ENCODE data around the gene VTCN1.
"Not testable (repeated sequence)": the region's sequence is repeated elsewhere in the genome, so short reads cannot be mapped to it uniquely, and the experiment has no call there.

VTCN1 gene

DNA sequence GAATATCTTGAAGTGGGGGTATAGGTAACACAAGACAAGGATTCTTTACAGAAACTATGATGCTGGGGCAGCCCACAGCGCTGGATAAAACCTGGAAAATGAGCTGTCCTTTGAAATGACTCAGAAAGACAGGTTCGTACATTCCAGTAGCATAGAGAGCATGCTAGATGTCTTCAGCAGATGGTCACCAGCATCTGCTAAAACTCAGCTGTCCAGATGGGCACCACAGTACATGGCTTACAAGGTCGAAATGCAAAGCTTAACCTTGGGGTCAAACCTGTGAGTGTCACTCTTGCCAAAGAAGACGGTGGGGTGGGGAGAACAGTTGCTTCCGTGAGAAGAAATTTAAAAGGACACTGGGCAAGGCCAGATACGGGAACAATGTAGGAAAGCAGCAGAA, 47.9 kb downstream of the VTCN1 start:
- DNase-seq, result no peak

DNA sequence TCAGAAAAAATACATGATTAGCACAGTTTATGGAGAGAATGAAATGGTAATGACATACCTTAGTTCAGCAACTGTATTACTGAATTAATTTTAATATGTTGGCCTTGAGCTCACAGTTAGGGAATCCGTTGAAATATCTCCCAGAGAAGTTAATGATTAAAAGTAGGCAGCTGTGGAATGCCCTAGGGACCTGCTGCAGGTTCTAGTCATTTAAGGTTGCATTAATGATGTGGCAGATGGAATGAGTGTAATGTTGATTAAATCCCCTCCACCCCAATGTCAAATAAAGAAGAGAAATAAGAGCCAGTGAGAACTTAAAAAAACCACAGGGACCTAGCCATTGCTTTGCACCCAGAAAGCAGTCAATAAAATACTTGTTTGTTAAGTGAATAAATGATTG, 48.8 kb downstream of the VTCN1 start:
- no peak for DNase-seq

DNA sequence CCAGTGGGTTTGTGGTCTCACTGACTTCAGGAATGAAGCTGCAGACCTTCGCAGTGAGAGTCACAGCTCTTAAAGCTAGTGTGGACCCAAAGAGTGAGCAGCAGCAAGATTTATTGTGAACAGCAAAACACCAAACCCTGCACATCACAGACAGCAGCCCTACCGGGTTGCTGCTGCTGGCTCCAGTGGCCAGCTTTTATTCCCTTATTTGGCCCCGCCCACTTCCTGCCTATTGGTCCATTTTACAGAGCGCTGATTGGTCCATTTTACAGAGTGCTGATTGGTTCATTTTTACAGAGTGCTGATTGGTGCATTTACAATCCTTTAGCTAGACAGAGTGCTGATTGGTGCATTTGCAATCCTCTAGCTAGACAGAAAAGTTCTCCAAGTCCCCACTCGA, 59.4 kb downstream of the VTCN1 start:
- not testable (repeated sequence) for DNase-seq

DNA sequence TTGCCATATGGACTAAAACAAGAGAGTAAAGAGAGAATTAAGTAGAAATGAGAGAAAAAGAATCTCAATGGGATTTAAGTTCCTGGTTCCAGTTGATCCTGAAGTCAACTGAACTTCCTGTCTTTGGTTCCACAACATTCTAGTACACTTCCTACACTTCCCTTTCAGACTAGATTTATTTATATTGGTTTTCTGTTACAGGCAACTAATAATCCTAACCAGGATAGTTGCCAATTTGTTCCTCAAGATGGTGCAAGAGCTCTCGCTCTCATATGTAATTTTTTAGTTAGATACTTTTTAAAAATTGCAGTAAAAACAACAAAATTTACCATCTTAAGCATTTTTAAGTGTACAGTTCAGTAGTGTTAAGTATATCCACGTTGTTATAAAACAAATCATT, 60.4 kb downstream of the VTCN1 start:
- DNase-seq, result no peak

DNA sequence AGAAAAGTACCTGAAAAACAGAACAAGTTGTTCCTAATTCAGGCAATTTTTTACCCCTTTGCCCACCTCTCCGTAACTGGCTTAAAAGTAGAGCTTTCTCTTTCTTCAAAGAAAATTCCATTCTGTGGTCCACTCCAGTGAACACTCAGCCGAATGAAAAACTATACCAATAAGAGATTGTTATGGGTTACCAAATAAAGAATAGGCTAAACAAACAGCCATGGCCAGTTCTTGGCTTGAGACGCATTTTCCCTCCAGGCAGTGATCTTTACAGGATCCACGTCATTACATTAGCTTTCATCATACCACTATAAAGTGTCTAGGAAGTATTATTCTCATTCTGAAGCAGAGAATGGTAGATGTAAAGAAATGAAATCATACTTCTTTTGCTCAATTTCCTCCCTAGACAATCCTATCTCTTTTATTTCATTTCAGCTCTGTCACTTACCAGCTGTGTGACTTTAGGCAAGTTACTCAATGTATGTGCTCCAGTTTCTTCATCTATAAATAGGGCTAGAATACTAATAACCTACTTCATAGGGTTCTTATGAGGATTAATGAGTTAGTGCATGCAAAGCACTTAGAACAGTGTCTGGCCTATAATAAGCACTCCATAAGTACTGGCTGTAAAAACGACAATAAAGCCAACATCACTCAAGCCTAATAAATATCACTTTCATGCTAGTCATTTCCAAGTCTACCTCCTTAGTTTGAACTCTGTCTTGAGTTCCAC, 62.7 kb downstream of the VTCN1 start:
- no peak for DNase-seq

DNA sequence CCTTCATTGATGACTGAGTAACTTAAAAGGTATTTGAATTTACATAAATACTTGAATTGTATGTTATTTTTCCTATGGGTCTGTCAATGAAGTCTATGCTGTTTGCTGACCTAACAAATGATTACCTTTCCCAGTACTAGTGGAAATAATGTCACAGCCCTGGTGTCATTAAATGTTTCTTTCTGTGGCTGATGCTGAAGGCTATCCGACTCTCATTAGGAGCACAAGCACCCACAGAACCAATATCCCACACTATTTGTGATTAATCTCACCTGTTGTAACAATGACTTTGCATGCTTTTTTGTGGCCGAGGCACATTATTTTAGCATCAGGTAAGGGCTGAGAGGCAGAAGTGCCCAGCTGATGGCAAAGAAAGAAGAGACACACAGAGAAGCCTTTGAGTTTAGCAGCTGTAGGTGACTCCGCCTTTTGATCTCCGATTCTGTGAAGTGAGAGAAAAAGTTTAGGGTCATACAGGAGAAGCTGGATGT, 63.3 kb downstream of the VTCN1 start:
- DNase-seq, result no peak

DNA sequence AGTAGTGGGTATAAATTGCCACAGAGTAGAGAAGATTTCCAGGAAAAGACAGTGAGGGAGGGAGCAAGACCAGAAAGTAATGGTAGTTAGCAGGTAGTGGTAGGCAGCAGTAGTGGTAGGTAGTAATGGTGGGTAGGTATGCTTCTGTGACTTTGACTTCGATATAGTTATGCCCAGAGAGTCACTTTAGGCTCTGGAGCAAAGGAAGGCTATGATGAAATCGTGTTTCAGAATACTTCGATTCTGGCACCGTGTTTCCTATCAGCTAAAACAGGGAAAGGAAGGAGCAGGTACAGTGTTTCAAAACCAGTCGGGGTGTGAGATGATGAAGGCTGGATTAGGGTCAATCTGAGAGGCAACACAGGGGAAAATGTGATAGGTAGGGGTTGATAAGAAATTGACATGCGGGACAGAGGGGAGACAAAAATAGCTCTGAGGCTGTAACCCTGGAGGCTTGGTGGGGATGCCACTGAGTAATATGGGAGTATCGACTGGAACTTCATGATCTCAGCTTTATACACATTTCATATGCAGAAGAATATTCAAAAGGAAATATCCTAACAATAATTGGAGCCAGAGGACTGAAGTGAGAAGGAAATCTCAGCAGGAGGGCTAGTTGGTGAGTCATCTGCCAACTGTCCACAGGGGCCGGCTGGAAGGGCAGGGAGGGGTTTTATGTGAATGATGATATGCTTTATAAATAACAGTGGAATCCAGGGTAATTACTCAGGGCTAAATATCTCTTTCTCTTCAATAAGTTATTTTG, 64.0 kb downstream of the VTCN1 start:
- no peak for DNase-seq

DNA sequence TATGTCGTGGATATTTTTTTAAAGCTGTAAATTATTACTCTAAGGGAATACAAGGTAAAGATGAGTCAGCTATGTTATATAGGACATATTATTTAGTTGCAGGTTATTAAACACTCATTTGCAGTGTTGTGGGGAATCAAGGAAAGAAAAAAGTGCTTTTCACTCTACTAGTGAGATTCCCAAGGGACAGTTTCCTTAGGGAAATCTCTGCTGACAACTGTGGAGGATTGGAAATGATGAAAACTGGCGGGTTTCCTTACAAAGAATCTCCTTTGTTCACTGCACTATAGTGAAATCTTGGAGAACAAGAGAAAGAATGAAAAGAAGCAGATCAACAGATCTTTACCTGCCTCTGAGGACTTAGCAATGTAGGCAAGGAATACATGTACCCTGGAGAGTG, 64.7 kb downstream of the VTCN1 start:
- DNase-seq, result no peak

DNA sequence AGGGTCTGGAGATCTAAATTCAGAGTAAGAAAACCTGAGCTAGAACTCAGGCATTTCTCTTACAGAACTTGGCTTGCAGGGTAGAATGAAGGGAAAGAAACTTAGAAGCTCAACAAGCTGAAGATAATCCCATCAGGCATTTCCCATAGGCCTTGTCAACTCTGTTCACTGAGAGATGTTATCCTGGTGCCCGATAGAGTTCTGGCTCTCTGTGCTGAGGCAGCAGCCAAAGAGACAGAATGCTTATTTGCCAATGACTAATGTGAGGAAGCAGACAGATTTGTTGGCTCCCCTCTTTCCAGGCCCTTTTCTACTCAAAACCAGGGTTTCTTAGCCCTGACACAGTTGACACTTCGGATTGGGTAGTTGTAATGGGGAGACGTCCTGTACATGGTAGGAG, 66.9 kb downstream of the VTCN1 start:
- DNase-seq, result no peak

DNA sequence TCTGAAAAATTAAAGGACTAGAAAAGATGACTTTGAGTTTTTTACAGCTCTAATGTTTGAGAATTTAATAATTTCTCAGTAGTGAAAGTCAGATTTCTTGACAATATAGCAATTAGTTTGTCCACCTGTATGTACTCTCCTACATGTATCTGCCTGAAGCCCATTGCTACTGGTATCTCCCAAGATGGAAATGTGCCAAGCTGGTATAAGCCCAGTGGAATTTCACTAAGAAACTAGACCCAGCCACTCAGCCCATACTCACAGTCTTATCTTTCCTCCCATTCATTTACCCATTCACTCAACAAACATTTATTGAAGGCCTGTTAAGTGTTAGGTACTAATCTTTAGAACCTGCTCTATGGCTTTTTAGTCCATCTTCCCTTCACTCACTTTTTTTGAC, 67.6 kb downstream of the VTCN1 start:
- no peak for DNase-seq

DNA sequence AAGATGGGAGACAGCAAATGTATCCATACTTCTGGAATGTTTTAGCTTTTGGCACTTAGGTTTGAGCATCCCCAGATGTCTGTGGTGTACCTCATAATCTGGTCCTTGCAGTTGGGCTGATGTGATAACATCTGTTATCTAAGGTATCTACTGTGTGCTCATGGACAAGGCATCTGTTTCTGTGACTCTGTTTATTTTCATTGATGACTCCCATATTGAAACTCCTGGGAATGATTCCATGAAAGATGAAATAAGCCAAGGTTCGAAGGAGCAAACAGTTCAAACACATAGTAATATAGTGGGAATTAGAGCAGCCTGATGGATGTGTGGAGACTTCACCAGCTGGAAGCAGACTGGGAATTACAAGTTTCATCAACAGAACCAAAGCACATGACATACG, 68.5 kb downstream of the VTCN1 start:
- DNase-seq, result no peak

DNA sequence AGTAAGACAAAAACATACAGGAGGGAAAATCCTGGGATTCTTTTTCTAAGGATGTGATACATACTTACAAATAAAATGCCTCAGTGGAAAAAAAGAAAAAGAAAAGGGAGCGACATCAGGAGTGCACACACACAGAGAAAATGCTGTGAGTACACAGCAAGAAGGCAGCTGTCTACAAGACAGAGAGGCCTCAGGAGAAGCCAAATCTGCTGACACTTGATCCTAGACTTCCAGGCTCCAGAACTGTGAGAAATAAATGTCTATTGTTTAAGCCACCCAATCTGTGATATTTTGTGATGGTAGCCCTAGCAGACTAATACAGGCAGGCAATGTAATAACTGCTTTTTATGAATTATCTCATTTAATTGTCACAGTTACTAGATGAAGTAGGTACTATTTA, 72.2 kb downstream of the VTCN1 start:
- DNase-seq, result no peak

DNA sequence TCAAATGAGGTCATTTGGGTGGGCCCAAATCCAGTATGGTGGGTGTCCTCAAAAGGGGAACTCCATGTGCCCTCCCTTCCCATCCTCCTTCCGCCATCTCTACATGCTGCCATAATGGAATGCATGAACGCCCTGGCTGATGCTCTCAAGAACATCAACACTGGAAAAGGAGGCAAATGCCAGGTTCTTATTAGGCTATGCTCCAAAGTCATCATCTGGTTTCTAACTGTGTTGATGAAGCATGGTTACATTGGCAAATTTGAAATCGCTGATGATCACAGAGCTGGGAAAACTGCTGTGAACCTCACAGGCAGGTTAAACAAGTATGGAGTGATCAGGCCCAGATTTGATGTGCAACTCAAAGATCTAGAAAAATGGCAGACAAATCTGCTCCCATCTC, 72.6 kb downstream of the VTCN1 start:
- no peak for DNase-seq

DNA sequence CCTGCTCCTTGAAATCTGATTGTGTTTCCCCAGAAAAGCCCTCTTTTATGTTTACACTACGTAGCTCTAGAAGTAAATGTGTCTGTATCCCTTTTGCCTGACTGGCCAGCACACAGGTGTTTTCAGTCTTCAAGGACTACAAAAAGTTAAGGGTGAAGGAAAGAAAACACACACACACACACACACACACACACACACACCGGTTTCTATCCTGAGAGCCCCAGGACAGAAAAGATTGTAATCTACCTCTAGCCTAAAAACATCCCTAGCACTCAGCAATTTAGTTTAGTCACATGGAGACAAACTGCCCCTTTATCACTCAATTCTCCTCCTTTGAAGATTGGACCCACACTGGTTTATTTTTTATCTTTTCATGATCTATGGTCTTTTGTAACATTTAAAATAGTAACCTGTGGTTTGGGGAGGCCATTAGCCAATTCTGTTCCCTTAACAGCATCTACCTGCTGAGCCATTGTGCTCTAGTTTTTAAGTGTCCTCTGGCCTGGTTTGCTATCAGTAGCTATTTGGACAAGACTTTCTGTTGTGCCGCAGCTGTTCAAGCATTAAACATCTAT, 73.4 kb downstream of the VTCN1 start:
- DNase-seq, result no peak

DNA sequence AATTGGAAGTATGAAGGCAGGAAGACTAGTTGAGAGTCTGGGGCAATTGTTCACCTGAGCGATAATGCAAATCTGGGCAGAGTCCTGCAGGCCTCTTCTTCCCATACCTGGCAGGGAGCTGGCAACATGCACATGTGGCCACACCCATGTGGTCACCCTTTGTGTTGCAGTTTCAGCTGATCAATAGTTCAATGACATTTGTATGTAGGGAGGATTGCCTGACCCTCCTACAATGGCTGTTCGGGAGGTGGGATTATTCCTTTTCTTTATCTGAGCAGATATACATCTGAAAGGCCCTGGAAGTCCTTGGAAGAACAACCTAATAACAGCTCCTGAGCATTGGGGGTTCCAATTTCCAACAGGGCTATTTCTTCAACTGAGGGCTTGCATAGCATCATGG, 74.0 kb downstream of the VTCN1 start:
- no peak for DNase-seq

DNA sequence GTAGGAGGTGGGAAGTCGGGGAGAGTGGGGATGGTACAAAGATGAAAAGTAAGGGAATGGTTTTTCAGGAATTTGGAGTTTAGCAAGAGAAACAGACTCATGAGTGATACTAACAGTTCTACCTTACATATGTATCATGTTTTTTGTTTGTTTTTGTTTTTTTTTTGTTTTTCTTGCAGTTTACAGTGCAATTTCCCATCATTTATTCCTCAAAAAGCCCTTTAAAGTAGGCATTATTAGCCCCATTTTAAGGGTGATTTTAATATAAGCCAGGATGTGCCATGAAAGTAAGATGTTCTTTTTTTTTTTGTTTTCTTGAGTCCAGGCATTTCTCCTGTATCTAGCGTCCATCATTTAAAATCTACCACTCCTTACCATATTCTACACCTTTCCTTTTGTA, 75.4 kb downstream of the VTCN1 start:
- no peak for DNase-seq

DNA sequence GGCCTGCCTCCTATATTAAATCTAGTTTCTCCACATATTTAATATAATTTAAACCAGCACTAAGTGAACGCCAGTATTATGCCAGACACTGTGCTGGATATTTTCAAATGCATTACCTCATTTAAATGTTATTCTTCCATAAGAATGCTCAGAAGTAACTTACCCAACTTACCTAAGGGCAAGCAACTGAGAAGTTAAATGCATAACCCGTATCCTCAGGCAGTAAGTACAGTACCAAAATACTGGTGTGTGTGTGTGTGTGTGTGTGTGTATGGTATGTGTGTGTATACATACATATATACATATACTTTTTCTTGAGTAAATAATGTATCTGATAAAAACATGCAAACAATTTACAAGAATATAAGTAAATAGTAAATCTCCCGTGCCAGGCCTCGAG, 80.2 kb downstream of the VTCN1 start:
- DNase-seq, result no peak

DNA sequence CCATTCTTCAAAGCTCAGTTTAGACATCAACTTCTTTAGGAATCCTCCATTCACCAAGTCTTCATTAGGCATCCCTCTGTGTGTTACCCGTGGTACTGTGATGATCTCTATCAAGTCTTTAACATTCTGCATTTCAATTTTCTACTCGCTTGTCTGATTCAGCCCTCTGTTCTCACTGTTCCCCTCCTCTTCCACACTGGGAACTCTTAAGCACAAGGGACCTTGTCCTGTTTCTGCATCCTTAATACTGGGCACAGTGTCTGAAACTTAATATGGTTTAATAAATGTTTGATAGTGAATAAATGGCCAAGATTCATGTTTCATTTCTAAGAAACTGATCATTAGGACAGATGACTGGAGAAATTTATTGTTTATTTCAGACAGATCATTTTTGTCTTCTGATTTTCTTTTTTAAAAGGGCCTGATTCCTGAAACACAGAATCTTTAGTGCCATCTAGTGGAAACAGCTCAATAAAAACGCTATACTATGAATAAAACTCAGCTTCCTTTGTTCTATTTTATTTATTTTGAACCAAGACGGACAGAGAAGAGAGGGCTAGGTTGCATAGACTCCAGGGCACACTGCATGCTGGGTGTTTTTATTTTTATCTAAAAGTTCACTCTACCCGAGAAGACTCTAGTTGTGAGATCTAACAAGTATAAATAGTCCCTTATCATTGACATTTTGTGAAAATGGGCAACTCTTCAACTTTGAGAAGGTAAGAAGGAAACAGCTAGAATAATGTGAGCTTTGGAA, 82.2 kb downstream of the VTCN1 start:
- no peak for DNase-seq

DNA sequence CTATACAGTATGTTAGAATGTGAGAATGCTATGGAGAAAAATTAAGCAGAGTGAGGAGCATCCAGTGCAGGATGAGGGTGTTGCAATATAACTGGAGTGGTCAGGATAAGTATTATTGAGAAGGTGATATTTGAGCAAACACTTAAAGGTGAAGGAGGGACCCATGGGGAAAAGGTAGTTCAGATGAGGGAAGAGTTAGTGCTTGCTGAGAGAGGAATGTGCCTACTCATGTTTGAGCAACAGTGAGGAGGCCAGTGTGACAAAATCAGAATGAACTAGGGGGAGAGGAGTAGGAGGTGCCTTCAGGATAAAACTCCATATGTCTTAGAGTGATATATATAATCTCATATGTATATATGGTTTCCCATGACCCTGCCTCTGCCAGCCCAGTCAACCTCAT, 82.9 kb downstream of the VTCN1 start:
- no peak for DNase-seq

DNA sequence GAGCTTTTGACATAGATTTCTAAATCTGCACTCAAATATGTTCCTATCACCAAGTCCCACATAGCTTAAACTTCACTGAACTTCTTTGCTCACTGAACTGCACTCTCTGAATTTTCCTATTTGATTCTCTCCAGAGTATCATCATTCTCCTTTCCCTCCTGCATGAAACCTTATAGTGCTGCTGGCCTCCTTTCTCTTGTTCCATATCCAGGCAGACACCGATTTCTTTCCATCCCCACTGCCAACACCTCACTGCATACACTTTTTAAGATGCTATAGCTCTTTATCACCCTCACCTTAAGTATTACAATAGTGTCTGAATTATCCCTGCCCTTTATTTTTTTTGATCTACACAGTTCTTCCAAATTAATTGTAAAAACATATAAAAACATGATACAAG, 86.1 kb downstream of the VTCN1 start:
- no peak for DNase-seq

DNA sequence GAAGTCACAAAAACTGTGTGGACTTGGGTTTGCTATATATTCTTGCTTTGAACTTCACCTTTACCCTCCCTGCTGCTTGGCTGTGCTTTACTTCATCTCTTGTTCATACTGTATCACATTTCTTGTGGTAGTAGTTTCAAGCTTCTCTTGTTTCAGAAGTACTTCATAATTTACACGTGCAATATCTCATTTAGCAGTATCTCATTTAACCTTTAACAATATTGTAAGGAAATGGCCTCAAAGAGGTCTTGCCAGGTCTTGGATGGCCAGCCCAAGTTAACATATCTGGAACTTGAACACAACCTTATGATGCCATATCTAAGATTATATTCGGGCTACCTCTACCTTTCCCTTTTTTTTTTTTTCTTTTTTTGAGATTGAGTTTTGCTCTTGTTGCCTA, 87.5 kb downstream of the VTCN1 start:
- no peak for DNase-seq

DNA sequence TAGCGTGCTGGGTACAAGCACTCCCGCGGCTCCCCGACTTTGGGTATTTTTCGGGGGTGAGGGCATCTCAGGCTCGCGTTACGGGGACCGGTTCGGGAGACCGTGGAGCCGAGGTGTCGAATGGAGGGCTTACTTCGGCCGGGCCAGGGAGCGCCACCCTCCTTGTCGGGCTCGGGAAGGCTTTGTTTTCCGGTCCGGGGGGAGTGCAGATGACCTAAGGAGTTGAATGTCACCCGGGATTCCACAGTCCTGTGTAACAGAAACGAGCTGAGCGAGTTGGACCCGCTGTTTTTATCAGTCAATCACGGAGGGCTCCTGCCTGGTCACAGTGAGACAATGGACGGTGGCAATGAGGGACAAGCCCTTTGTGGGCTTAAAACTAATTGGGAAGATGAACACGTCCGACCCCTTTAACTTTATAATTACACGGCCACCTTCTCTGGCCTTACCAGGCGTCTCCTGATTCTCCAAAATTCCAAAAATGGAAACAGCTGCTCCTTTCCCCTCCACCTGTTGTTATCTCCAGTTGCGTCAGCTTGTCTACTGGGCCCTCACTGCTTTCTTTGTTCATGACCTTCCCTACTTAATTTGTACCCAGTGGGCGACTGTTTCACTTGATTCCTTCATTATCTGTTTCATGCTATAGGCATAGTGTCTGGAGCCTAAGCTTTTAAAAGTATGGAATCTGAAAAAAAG, 88.2 kb downstream of the VTCN1 start:
- DNase-seq, result no peak
